Measurements from ENCODE around the gene PSMA7. TPM values are rescaled to one million over a fixed set of nuclear protein-coding genes. Genes with fewer than 3 reads are reported as not detected.

Gene PSMA7
- total RNA-seq, 1 experiment from 2014 or later = 332 TPM

- H2BK12ac ChIP-seq (ENCODE audit: insufficient read length, low read depth, low read length) = no peak overlapping the region
- no peak overlapping the region for H3K27ac ChIP-seq (ENCODE audit: insufficient read length, low read depth, low read length)
- H4K5ac ChIP-seq (ENCODE audit: insufficient read length, low read depth, low read length) = no peak overlapping the region
- no peaks in the 10 kb centered on the region for H3K79me2 ChIP-seq (ENCODE audit: insufficient read depth, low read length)
- no peaks in the 10 kb centered on the region for H3K9me3 ChIP-seq (ENCODE audit: control insufficient read depth, low read depth, low read length)
- H2BK120ac ChIP-seq (ENCODE audit: low read depth, low read length, poor library complexity, severe bottlenecking) = no peak overlapping the region
- H3K14ac ChIP-seq (ENCODE audit: insufficient read depth, low read length) = no peak overlapping the region
- H3K4me1 Mint-ChIP-seq = 0 out of 4 replicates have a peak, but pooled peaks cover 0 to 2% of the 10 kb centered on the region in 2 experiments
- no peak overlapping the region for H2BK20ac ChIP-seq (ENCODE audit: low read depth, low read length, poor library complexity, severe bottlenecking)
- no peak overlapping the region for H3T11ph ChIP-seq (ENCODE audit: low read length)
- H3K23ac ChIP-seq (ENCODE audit: insufficient read length, low read depth, low read length) = no peak overlapping the region
- no peak overlapping the region for H3K18ac ChIP-seq (ENCODE audit: insufficient read length, low read depth, low read length)
- no peaks in the 10 kb centered on the region for H3K27me3 ChIP-seq (ENCODE audit: insufficient read depth, low read length)
- no peak overlapping the region for H2AFZ ChIP-seq (ENCODE audit: low read length)
- H3K9me3 Mint-ChIP-seq = no peaks in the 10 kb centered on the region; a peak in 1 of 5 replicates
- DNase-seq = no peak
- H3K79me1 ChIP-seq (ENCODE audit: insufficient read depth, low read depth, low read length, poor library complexity, severe bottlenecking) = no peaks in the 10 kb centered on the region
- no peak overlapping the region for H3K9ac ChIP-seq (ENCODE audit: extremely low read depth, insufficient read length, low read length)
- no peak overlapping the region for H2BK15ac ChIP-seq (ENCODE audit: low read depth, low read length)
- no peak overlapping the region for H4K8ac ChIP-seq (replicated peaks; ENCODE audit: insufficient read length, low read depth, low read length)
- H3K4me1 ChIP-seq (ENCODE audit: insufficient read depth, low read length) = no peaks in the 10 kb centered on the region
- H3K27ac Mint-ChIP-seq = no peak overlapping the region
- H3K27me3 Mint-ChIP-seq (ENCODE audit: low read depth) = no peaks in the 10 kb centered on the region
- H4K20me1 ChIP-seq (ENCODE audit: control insufficient read depth, insufficient read depth, insufficient read length) = no peaks in the 10 kb centered on the region
- no peak overlapping the region for H3K4ac ChIP-seq (ENCODE audit: low read depth, low read length)
- no peak overlapping the region for H3K4me2 ChIP-seq (ENCODE audit: insufficient read depth, insufficient read length, low read length)
- no peak for TF ChIP-seq CTCF (conservative IDR thresholded peaks at IDR 0.05)
- no peaks in the 10 kb centered on the region for H3K23me2 ChIP-seq (ENCODE audit: insufficient read length, low read depth, low read length, poor library complexity, severe bottlenecking)
- WGBS (ENCODE audit: extremely low coverage, insufficient read length, low lambda C conversion rate) = no CpG with 5 or more reads among the region's 29 CpGs
- H3K4me3 Mint-ChIP-seq = no peak overlapping the region
- H3K36me3 Mint-ChIP-seq (ENCODE audit: insufficient read depth in 1 of 3, low read depth in 3 of 3) = peaks cover 32 to 70% (median 61%) of the 10 kb centered on the region in 3 experiments
- no peak overlapping the region for H4K91ac ChIP-seq (ENCODE audit: insufficient read length, low read depth, low read length)
- H3K56ac ChIP-seq (ENCODE audit: insufficient read length, low read depth, low read length) = no peak overlapping the region
- no peak overlapping the region for H2BK5ac ChIP-seq (ENCODE audit: insufficient read length, low read length)
- no peak overlapping the region for H2AK5ac ChIP-seq (ENCODE audit: insufficient read length, low read length)
Observed at GRCh38 chr20:62163986-62164762, 21.0 kb upstream of the PSMA7 start.
